RKO (cell line): Measurements from ENCODE around the gene MUC13.
"Not testable (repeated sequence)": the region's sequence is repeated elsewhere in the genome, so short reads cannot be mapped to it uniquely, and the experiment has no call there.

Source experiments
- DNase-seq: peaks from one replicate; pipeline ENCODE4 v3.0.0-alpha.2; 2016; ENCODE audit warnings: low spot score

MUC13 gene

GRCh38 chr3:124934577-124934976 lies at the start of gene MUC13:
MUC13 (minus strand) TSS chr3:124934751; CDS start chr3:124934712, 39 bp downstream.
- DNase-seq = no peak

GRCh38 chr3:124982855-124983254 lies 48.3 kb upstream of the MUC13 start:
- no peak for DNase-seq

GRCh38 chr3:124981472-124981871 lies 46.9 kb upstream of the MUC13 start:
- no peak for DNase-seq

GRCh38 chr3:124978627-124979026 lies 44.1 kb upstream of the MUC13 start:
- no peak for DNase-seq

GRCh38 chr3:124976383-124976782 lies 41.8 kb upstream of the MUC13 start:
- no peak for DNase-seq

- DNase-seq = no peak
Observed at GRCh38 chr3:124974691-124975090, 40.1 kb upstream of the MUC13 start.

GRCh38 chr3:124973290-124973689 lies 38.7 kb upstream of the MUC13 start:
- DNase-seq = no peak

GRCh38 chr3:124972457-124972856 lies 37.9 kb upstream of the MUC13 start:
- DNase-seq = no peak

GRCh38 chr3:124969963-124970722 lies 35.6 kb upstream of the MUC13 start:
- no peak for DNase-seq

GRCh38 chr3:124969190-124969589 lies 34.6 kb upstream of the MUC13 start:
- no peak for DNase-seq

- DNase-seq = no peak
Observed at GRCh38 chr3:124967964-124968363, 33.4 kb upstream of the MUC13 start.

- DNase-seq = no peak
Observed at GRCh38 chr3:124966521-124967445, 32.2 kb upstream of the MUC13 start.

- DNase-seq = no peak
Observed at GRCh38 chr3:124965413-124965812, 30.9 kb upstream of the MUC13 start.

GRCh38 chr3:124964387-124964786 lies 29.8 kb upstream of the MUC13 start:
- DNase-seq = no peak

GRCh38 chr3:124963755-124964154 lies 29.2 kb upstream of the MUC13 start:
- DNase-seq = no peak

- no peak for DNase-seq
Observed at GRCh38 chr3:124962403-124962940, 27.9 kb upstream of the MUC13 start.

- no peak for DNase-seq
Observed at GRCh38 chr3:124960698-124961097, 26.1 kb upstream of the MUC13 start.

- DNase-seq = no peak
Observed at GRCh38 chr3:124960105-124960504, 25.6 kb upstream of the MUC13 start.

GRCh38 chr3:124957951-124958350 lies 23.4 kb upstream of the MUC13 start:
- not testable (repeated sequence) for DNase-seq

GRCh38 chr3:124952282-124952855 lies 17.8 kb upstream of the MUC13 start:
- DNase-seq = no peak

- DNase-seq = peak; percentile 66
Observed at GRCh38 chr3:124951511-124952281, 17.1 kb upstream of the MUC13 start.

- DNase-seq = no peak
Observed at GRCh38 chr3:124950026-124950425, 15.5 kb upstream of the MUC13 start.
